GM19238 (cell line): ENCODE measurements around the gene LRRC8E.
"Not testable (repeated sequence)": the region's sequence is repeated elsewhere in the genome, so short reads cannot be mapped to it uniquely, and the experiment has no call there.

ENCODE experiments used
- DNase-seq: peaks from one replicate; pipeline ENCODE4 v3.0.0; 2011; ENCODE audit warnings: low spot score; ENCODE audit not compliant: insufficient read length

Gene LRRC8E

DNA sequence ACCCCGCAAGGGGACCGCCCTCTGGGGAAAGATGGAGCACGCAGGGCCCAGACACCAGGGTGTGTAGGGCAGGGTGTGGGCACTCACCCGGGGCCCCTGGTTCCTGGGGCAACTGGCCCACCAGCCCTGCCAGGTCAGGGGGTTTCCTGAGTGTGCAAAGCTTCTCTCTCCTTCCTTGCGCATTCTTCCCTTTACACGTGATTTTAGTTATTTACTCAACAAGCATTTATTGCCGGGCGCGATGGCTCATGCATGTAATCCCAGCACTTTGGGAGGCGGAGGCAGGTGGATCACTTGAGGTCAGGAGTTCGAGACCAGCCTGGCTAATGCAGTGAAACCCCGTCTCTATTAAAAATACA is 34.6 kb upstream of the LRRC8E start:
- DNase-seq: no peak

DNA sequence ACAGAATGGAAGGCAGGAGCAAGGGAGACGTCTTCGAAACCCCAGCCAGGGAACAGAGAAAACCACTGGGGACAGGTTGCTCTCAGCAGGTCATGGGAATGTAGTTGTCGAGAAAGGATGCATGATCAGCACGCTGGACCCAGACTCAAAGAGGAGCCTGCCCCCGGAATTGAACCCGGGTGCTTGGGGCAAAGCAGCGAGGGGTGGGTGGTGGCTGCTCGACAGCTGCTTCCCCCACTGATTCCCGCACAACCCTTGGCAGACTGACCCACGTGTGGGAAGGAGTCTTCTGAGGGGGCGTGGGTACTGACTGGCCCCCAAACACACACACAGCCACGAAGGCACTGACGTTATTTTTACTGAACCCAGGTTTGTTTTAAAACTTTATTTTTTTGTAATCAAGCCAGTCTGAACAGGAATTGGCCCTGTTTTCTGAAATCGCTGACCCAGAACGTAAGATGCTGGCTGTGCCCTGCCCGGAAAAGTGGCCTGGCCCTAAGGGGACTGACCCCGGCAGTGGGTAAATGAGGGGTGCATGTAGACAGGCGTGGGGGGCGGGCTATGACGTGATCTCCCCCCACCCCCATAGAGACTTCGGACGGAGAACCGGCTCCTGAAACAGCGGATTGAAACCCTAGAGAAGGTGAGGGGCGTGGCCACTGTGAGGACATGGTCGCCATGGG is 32.7 kb upstream of the LRRC8E start:
- no peak for DNase-seq

DNA sequence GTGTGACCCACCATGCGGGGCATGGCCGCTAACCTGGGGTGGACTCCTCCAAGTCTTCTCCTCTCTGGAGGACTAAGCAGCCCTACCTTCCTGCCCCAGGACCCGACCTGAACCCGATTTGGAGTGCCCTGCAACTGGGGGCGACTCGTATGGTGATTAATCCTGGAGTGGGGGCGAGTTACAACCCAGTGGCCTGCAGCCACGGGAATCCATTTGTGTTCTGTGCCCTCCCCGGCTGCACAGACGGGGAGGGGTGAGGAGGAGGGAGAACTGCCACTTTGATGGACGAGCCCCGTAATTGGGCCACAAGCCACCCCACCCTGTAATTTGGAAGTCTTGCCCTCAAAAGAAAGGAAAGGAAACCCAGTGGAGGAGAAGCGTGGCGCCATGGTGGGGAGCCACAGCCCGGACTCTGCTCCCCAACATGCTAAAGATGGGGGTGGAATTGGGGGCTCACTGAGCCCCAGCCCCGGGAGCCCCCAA is 32.2 kb upstream of the LRRC8E start:
- no peak for DNase-seq

DNA sequence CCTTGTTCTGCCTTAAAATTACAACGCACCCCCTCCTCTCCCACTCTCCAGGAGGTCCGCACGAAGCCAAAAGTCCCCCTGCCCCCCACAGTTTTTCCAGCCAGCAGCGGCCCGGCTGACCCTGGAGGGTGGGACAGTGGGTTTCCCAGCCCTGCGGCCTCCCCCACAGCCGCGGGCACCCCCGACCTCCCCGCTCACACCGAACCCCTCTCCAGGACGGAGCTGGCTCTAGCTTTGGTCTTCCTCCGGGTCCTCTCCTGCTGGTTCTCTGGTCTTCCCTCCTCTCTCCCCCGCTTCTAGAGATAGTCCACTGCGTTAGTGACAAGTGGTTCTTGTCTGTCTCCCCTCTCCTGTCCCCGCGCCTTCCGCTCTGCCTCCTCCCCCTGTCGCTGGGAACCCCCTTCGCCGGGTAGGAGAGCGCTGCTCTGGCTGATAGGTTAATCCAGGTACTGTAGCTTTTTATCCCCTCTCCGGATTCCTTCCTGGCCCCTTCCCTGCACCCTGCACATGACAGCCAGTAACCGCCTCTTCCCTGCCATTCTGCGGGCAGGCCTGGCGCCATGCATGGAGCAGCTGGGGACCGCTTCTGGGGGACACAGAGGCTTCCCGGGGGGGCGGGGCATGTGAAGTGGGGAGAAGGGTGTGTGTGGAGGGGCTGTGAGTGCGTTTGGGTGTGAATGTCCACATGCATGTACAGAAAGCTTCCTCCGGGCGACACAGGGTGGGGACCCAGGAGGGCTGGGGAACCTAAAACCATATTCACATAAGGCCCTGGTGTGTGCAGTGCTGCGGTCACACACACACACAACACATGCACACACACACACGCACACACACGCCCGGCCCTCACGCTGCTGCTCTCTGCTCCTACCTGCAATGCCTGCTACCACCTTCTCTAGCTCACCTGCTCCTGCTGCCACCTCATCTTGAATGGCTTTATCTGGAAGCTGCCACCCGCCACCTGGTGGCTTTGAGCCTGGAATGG is 31.3 kb upstream of the LRRC8E start:
- no peak for DNase-seq

DNA sequence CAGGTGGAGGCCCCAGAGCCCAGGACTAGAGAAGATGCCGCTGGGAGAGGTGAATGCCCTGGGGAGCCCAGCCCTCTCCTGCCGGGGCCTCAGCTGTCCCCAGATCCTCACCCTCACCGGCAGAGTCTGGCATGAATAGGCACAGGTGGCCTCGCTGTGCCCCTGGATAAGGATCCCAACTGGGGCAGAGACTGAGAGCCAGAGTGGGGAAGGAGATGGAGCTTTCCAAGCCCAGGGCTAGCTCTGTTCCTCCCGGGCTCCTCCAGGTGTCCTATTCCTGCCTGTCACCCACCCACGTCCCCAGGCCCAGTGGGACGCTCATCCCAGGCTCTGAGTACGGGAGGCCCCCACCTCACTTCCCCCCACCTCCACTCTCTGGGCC is 30.6 kb upstream of the LRRC8E start:
- DNase-seq: no peak

DNA sequence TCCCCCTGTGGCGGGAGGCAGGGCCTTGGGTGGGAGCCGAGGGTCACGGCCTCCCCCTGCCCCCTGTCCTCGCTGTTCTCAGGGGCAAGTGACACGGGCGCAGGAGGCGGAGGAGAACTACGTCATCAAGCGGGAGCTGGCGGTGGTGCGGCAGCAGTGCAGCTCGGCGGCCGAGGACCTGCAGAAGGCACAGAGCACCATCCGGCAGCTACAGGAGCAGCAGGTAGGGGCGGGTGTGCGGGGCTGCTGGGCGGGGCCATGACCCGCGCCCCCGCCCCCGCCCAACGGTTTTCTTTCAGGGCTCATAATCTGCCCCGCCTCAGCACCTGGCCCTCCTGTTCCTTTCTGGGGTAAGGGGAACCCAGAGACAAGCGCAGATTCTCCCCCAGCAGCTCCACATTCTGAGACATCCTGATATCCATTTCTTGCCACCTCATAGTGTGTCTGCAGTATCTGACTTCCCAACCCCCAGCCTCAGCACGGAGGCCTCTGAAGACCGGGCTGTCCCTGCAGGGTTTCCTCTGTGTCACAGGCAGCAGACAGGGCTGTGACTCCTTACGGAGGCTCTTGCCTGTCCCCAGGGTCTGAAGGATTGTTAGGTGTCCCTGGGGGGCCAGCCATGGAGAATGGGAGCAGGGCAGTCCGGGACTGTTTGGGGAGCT is 30.1 kb upstream of the LRRC8E start:
- no peak for DNase-seq

DNA sequence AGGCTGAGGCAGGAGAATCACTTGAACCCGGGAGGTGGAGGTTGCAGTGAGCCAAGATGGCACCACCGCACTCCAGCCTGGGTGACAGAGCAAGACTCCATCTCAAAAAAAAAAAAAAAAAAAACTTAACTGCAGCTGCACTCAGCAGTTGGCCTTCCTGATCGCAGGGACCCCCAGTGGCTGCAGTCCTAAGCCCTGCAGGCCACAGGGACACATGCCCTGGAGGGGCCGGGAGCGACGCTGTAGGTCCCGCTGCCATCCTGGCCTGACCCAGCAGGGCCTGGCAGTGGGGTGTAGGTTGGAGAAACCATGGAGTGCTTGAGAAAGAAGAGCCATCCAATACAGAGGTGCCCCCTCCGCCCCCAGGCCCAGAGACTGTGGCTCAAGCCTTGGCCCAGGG is 29.2 kb upstream of the LRRC8E start:
- DNase-seq: not testable (repeated sequence)

DNA sequence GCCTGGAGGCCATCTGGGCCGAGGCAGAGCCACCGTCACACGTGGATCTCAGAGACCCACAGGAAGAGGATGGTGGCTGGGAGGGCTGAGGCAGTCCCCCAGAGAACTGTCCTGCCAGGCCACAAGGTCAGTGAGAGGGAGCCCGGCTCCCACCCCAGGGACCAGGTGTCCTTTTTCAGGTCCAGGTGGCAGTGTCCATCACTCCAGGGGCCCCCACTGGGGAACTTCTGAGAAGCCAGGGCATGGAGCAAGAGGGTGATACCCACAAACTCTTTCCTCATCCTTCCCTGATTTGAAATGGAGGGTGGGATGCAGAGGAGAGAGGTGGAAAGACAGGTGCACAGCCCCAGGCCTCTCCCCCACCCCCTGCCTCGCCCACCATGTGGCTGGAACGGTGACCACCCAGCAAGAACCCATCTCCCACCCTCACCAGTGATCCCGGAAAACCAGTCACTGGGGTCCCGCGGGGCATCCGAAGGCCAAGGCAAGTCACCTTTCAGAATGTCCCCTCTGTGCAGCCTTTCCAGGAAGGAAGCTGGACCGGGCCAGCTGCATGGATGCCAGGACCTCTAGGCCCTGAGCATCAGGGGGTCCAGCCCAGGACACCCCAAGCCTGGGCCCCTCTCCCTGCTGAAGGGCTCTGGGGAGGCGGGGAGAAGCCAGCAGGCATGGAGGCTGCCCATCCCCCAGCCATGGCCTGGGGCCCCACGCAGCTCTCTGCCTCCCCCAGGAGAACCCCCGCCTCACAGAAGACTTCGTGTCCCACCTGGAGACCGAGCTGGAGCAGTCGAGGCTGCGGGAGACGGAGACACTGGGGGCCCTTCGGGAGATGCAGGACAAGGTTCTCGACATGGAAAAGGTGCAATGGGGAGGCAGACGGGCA is 28.2 kb upstream of the LRRC8E start:
- no peak for DNase-seq

DNA sequence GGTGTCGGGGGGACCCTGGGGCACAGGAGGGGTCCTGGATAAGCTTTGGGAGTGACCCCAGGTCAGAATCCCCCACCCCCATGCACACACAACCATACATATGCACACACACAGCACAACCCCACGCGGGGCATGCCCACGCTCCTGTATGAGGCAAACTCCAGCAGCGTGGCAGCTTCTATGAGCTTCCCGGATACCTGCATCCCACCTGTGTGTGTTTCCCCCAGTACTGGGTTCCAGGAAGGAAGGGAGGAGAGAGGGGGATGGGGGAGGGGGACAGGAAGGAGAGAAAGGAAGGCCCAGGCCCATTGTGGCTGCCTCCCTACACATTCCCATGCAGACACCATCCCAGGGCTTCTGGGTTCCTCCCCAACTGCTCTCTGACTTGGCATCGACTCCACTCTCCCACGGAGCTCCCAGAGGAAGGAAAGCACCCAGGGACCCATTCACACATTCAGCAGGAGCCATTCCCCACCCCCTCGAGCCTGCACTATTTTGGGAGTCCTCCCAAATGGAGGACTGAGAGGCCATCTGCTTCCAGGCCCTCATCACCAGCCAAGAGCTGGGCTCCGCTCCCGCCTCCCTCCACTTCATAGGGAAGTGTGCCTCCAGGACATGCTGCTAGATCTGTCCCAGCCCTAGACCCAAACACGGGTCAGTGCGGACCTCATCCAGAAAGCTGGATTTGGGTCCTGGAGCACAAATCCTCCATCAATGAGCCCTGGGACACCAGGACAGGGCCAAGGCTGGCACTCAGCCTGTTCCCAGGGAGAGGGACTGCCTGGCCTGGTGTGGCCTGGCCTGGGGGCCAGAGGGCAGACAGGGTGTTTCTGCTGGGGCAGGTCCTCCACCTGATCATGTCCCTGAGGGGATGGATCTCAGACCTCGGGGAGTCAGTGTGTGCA is 27.3 kb upstream of the LRRC8E start:
- DNase-seq: no peak

DNA sequence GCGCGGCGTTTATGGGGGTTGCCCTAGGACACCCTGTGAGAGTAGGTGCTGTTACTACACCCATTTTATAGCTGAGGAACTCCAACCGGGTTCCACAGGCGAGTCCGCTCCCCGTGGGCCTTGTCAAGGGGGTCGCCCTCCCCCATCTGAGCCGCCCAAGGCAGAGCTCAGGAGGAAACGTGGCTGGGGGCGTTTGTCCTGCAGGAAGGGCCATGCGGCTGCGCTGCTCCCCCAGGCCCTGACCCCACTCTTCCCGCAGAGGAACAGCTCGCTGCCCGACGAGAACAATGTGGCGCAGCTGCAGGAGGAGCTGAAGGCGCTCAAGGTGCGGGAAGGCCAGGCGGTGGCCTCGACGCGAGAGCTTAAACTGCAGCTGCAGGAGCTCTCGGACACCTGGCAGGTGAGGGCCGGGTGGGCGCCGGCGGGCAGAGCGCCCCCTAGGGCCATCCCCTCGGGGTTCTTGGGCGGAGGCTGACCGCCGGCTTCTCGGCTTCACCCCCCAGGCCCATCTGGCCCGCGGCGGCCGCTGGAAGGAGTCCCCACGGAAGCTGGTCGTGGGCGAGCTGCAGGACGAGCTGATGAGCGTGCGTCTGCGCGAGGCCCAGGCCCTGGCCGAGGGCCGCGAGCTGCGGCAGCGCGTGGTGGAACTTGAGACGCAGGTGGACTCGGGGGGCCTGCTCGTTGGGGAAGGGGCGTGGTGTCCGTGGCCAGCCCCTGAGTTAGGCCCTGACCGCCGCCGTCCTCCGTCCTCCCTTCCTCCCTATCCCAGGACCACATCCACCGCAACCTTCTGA is 26.5 kb upstream of the LRRC8E start:
- DNase-seq: no peak

DNA sequence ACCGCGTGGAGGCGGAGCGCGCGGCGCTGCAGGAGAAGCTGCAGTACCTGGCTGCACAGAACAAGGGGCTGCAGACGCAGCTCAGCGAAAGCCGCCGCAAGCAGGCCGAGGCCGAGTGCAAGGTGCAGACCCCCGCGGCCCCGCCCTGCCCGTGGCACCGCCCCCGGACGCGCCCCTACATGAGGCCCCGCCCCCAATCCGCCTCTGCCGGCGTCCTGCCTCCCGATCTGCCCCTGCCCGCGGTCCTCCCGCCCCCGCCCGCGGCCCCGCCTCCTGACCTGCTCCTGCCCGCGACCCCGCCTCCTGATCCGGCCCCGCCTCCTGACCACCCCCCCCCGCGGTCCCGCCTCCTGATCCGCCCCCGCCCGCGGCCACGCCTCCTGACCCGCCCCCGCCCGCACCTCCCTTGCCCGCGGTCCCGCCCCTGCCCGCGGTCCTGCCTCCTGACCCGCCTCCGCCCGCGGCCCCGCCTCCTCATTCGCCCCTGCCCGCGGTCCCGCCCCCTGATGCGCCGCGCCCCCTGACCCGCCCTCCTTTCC is 25.8 kb upstream of the LRRC8E start:
- peak; percentile 61 for DNase-seq

DNA sequence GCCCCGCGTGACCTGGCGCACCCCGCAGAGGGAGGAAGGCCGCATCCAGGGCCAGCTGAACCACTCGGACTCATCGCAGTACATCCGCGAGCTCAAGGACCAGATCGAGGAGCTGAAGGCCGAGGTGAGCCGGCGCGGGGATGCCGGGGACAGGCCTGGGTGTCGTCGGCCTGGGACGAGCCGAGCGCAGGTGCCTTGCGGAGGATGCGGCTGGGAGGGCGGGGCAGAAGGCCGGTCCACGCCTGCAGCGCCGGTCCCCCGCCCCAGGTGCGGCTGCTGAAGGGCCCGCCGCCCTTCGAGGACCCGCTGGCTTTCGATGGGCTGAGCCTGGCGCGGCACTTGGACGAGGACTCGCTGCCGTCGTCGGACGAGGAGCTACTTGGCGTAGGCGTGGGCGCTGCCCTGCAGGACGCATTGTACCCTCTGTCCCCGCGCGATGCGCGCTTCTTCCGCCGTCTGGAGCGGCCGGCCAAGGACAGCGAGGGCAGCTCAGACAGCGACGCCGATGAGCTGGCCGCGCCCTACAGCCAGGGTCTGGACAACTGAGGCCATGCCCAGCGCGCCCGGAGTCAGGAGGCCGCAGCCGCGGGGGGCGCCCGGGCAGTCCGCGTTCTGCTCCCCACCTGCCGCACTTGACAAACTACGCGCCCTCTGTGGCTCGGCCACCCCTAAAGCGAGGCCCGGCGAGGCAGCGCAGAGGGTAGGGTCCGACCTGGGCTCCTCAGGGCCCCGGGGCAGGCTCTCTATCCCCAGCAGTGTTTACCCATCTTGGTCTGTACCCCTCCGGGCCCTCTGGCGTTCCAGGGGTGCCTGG is 24.9 kb upstream of the LRRC8E start:
- DNase-seq: no peak

DNA sequence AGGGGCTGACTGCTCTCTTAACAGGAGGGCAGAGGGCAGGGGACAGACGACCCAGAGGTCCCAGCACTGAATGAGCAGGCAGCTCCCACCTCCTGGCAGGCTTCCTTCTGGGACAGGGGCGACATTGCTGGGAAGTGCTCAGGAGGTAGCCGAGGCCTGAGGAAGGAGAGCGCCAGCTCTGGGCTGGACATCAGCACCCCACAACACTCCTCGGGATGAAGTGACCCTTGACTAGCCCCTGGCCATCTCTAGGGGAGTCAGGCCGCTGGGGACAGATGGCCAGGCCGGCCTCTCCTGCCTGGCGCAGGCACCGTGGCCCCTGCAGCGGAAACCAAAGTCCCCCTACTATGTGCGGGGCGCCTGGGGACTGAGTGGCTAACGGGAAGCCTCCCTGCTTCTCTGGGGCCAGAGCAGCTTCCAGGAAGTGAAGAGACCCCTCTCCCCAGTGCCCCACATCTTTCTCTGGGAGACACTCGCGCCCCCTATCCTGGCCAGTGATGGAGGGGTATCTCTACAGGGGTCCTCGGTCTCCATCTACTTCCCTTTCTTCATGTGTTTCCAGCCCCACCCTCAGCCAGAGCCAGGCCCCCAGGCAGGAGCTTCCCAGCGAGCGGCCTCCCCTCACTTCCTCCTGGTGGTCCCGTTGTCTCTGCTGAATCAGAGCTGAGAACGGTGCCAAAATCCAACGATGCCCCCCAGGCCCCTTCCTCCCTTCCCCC is 24.2 kb upstream of the LRRC8E start:
- DNase-seq: no peak

DNA sequence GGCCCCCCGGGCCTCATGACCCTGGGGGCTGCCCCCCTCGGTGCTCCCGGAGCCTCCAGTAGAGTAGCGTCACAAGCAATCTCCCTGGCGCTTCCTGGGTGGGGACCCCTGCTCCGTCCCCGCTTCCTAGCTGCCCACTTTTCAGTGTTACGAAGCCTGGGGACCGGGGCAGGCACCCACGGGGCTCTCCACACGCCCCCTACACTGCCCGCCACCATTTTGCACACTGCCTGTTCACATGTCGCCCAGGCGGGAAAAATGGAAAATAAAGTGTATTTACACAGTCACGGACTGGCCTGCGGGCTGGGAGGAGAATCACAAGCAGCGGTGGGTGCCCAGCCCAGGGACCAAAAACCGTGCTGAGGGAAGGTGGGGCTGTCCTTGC is 23.6 kb upstream of the LRRC8E start:
- no peak for DNase-seq

DNA sequence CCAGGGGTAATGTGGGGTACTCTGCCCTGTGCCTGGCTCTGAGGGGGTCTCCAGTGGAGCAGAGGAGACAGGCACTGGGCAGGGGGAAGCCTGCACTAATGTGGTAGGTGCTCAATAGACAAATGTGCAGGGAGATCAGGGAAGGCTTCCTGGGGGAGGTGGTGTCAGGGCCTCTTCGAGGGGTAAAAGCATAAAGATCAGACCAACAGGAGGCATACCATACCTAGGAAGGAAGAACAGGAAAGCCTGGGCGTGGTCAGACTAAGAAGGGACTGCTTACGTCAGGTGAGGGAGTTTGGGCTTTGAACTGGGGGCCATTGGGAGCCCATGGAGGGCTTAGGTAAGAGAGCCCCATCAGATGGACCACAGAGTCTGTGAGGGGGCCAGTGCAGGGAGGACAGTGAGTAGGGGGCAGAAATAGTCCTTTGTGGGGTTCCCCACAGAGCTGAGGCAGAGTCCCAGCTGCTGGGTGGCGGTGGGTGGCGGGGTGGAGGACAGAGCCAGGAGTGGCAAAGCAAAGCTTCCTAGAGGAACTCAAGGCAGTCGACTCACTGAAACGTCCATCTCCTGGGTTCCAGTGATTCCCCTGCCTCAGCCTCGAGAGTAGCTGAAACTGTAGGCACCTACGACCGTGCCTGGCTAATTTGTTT is 22.9 kb upstream of the LRRC8E start:
- DNase-seq: no peak

DNA sequence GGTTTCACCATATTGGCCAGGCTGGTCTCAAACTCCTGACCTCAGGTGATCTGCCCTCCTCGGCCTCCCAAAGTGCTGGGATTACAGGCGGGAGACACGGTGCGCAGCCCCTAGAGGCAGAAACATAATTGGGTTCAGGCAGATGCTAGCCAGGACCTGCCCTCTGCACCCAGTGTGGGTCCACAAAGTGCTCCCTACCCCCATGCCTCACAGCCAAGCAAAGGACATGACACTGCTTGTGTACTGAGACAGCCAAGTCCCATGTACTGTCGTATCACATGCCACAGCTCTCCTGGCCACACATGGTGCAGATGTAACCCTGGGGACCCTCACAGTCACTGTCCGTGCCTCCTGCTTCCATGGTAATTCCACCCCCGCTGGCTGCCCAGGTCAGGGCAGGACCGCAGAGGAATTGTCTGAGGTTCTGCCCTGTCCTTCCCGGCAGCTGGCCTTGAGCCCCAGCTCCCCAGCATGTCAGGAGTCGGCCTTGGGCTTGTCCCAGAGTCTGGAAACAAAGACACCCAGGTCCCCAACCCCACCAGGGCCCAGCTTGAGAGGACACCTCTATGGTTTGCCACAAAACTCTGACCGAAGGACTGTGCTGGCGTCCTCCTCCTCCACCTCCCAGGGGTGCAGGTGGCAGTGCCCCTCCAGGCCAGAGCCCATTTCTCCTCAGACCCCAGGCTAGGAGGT is 21.8 kb upstream of the LRRC8E start:
- no peak for DNase-seq
